Hepatocyte (in vitro differentiated cells): Measurements from ENCODE around the gene FDXR.

Experiments used
- CTCF ChIP-seq: fragments of 200-600 bp; sonication (generic); IDR thresholded peaks from 2 replicates; pipeline ENCODE4 v1.5.1; 2016; ENCODE audit warnings: antibody characterized with exemption, mild to moderate bottlenecking; ENCODE audit not compliant: poor library complexity
- EZH2 ChIP-seq: fragments of 200-600 bp; sonication (generic); IDR thresholded peaks from 2 replicates; pipeline ENCODE4 v1.6.1; 2016; ENCODE audit warnings: antibody characterized with exemption, mild to moderate bottlenecking, borderline replicate concordance

GRCh38 chr17:74863420-74864296 is 9.1 kb downstream of the FDXR start:
- TF ChIP-seq EZH2 (no peak), CTCF (no peak)
